Posterior vena cava (tissue), 2 donors: Measurements from ENCODE around the gene TTC31. TPM values are rescaled to one million over a fixed set of nuclear protein-coding genes. Genes with fewer than 3 reads are reported as not detected.
"Not testable (repeated sequence)": the region's sequence is repeated elsewhere in the genome, so short reads cannot be mapped to it uniquely, and the experiment has no call there.

Source experiments
- DNase-seq: peaks from one replicate; pipeline ENCODE4 v3.0.0-alpha.2; 2020; ENCODE audit warnings: low spot score
- intact Hi-C, 2 donors: fragments of 100-400 bp; cut with DNase I; formaldehyde crosslinking; loops; one replicate each; pipeline versions ENCODE4 v1.14.1 to v1.14.2; 2022 to 2023
- long read RNA-seq, 2 donors: library from polyadenylated mRNA; unstranded; transcript quantifications; one replicate each; pipeline ENCODE4 v2.0.0, GENCODE V29; 2020 to 2021
- total RNA-seq, 2 donors: library from RNA; stranded (reverse); fragmentation: NEBNext Ultra II Directional; extraction: Animal tissue kit (Norgen Biotek cat#: 25700); gene quantifications; one replicate each; pipeline ENCODE4 v1.2.1, GENCODE V29; 2021
- donor health status: DM: yes; HTN: yes; CAD: no.
- donor health status: DM: yes; HTN: yes; CAD: no.

The TTC31 gene
- total RNA-seq, result 10 to 100 TPM; 13.2 to 15.0 TPM
- long read RNA-seq, donor 1, partial matches to known transcripts, result 0 of 5 reads
- long read RNA-seq, donor 1, other reads (novel, unspliced or antisense), result 4 of 5 reads
- long read RNA-seq, donor 2, partial matches to known transcripts, result 2 of 14 reads
- long read RNA-seq, donor 2, other reads (novel, unspliced or antisense), result 8 of 14 reads

GRCh38 chr2:74482801-74483674 lies at the start of gene TTC31, which contains the start of gene CCDC142:
TTC31 (plus strand) TSS chr2:74483081; CDS start chr2:74483096, 15 bp downstream.
CCDC142 (minus strand) TSS chr2:74482998; CDS start chr2:74482837, 161 bp downstream.
- peak; percentile 99 for DNase-seq
- intact Hi-C loops, result loop anchor here (5.0 kb wide), 2 partner anchors 99 to 104 kb away; no protein-coding TSS in a partner anchor

- intact Hi-C loops, result no loop called here
- no peak for DNase-seq
Observed at GRCh38 chr2:74436111-74436805, 46.6 kb upstream of the TTC31 start.

- intact Hi-C loops, result no loop called here
Observed at GRCh38 chr2:74436848-74437695, 45.8 kb upstream of the TTC31 start.

GRCh38 chr2:74438248-74438647 lies 44.6 kb upstream of the TTC31 start:
- intact Hi-C loops, result no loop called here
- DNase-seq, result no peak

More at GRCh38 chr2:74436848-74437695, 45.8 kb upstream of the TTC31 start:
- no peak for DNase-seq

- DNase-seq, result no peak
- intact Hi-C loops, result no loop called here
Observed at GRCh38 chr2:74439373-74439772, 43.5 kb upstream of the TTC31 start.

- intact Hi-C loops, result no loop called here
- DNase-seq, result peak; percentile 89
Observed at GRCh38 chr2:74439803-74440377, 43.0 kb upstream of the TTC31 start.

GRCh38 chr2:74440378-74441169 lies 42.3 kb upstream of the TTC31 start:
- DNase-seq, result peak; percentile 96
- intact Hi-C loops, result no loop called here

GRCh38 chr2:74441170-74441689 lies 41.7 kb upstream of the TTC31 start:
- DNase-seq, result no peak
- intact Hi-C loops, result no loop called here

- intact Hi-C loops, result no loop called here
- no peak for DNase-seq
Observed at GRCh38 chr2:74441690-74442482, 41.0 kb upstream of the TTC31 start, which contains the start of gene RTKN. RTKN (minus strand) TSS chr2:74441937; CDS start chr2:74441816, 121 bp downstream.

- DNase-seq, intact Hi-C loops: not testable (repeated sequence)
Observed at GRCh38 chr2:74442483-74443297, 40.2 kb upstream of the TTC31 start.

- DNase-seq, result no peak
- intact Hi-C loops, result no loop called here
Observed at GRCh38 chr2:74444498-74445318, 38.2 kb upstream of the TTC31 start.

GRCh38 chr2:74447230-74447999 lies 35.5 kb upstream of the TTC31 start:
- no peak for DNase-seq

GRCh38 chr2:74448771-74449170 lies 34.1 kb upstream of the TTC31 start:
- intact Hi-C loops, result no loop called here
- no peak for DNase-seq

More at GRCh38 chr2:74447230-74447999, 35.5 kb upstream of the TTC31 start:
- intact Hi-C loops, result no loop called here

- no peak for DNase-seq
- intact Hi-C loops, result loop anchor here in 1 of 2 donors (1.0 kb wide), 1 partner anchor 21 kb away; no protein-coding TSS in a partner anchor
Observed at GRCh38 chr2:74450570-74451190, 32.2 kb upstream of the TTC31 start.
